ENCODE results near the gene PARD3.
"Not testable (repeated sequence)": the region's sequence is repeated elsewhere in the genome, so short reads cannot be mapped to it uniquely, and the experiment has no call there.

PARD3 gene

DNA sequence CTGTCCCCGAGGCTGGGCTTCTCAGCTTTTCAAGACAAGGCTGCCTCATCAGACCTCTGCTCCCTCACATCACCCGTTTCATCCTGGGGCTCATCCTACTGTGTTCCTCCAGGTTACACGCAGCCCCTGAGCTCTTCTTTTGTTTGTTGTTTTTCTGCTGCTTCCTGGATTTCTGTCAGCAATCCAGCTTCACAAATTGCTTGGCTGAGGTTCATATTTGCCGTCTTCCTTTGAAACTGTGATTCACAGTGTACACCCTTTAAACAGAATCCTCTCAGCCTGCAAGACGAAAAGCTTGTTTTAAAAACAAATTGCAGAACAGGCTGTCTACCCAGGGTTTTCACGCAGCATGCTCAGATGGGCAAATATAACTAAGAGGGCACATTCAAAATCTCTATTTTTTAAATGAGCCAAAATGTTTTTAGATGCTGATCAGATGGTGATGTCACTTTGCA is 39.1 kb upstream of the PARD3 start:
- in situ Hi-C loops (cut with HindIII; ENCODE audit: low sequenced_read_pairs), result no loop called here
- H3K4me3 ChIP-seq (ENCODE audit: low read depth, low read length), result no peak overlapping the region
- peak; percentile 87 for DNase-seq (ENCODE audit: low read depth, low spot score)
- TF ChIP-seq, protein P1, sequence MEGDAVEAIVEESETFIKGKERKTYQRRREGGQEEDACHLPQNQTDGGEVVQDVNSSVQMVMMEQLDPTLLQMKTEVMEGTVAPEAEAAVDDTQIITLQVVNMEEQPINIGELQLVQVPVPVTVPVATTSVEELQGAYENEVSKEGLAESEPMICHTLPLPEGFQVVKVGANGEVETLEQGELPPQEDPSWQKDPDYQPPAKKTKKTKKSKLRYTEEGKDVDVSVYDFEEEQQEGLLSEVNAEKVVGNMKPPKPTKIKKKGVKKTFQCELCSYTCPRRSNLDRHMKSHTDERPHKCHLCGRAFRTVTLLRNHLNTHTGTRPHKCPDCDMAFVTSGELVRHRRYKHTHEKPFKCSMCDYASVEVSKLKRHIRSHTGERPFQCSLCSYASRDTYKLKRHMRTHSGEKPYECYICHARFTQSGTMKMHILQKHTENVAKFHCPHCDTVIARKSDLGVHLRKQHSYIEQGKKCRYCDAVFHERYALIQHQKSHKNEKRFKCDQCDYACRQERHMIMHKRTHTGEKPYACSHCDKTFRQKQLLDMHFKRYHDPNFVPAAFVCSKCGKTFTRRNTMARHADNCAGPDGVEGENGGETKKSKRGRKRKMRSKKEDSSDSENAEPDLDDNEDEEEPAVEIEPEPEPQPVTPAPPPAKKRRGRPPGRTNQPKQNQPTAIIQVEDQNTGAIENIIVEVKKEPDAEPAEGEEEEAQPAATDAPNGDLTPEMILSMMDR (IDR thresholded peaks at IDR 0.05; ENCODE audit: low read depth, low read length), result no peak

- in situ Hi-C loops (cut with HindIII; ENCODE audit: low sequenced_read_pairs), result no loop called here
- no peak for DNase-seq (ENCODE audit: low read depth, low spot score)
Measured at GRCh38 chr10:34853357-34853756, 38.3 kb upstream of the PARD3 start.

DNA sequence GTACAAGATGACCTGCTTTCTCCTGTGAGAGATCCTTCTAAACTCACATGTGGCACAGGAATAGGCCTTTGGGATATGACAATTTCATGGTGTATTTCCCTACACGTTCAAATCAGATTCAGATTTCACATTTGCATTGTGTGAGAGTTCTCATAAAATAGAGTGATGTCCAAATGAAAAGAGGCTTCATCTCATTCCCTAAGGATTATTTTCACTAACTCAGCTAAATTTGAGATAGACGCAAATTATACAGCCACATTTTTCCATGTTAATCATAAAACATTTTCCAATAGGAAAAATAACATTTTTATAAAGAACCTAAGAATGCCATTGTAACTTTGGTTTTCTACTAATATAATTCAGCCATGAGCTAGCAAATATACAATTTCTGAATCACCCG is 35.5 kb upstream of the PARD3 start:
- DNase-seq (ENCODE audit: low read depth, low spot score), result no peak
- TF ChIP-seq, protein P1 (IDR thresholded peaks at IDR 0.05; ENCODE audit: low read depth, low read length), result no peak
- in situ Hi-C loops (cut with HindIII; ENCODE audit: low sequenced_read_pairs), result no loop called here
- no peak overlapping the region for H3K4me3 ChIP-seq (ENCODE audit: low read depth, low read length)

More at GRCh38 chr10:34853357-34853756, 38.3 kb upstream of the PARD3 start:
- TF ChIP-seq, protein P1 (IDR thresholded peaks at IDR 0.05; ENCODE audit: low read depth, low read length), result no peak
- no peak overlapping the region for H3K4me3 ChIP-seq (ENCODE audit: low read depth, low read length)

GRCh38 chr10:34850036-34850435 is 34.9 kb upstream of the PARD3 start:
- TF ChIP-seq, protein P1 (IDR thresholded peaks at IDR 0.05; ENCODE audit: low read depth, low read length), result no peak
- DNase-seq (ENCODE audit: low read depth, low spot score), result no peak
- H3K4me3 ChIP-seq (ENCODE audit: low read depth, low read length), result no peak overlapping the region
- in situ Hi-C loops (cut with HindIII; ENCODE audit: low sequenced_read_pairs), result no loop called here

- in situ Hi-C loops (cut with HindIII; ENCODE audit: low sequenced_read_pairs), result no loop called here
- TF ChIP-seq, protein P1 (IDR thresholded peaks at IDR 0.05; ENCODE audit: low read depth, low read length), result no peak
- DNase-seq (ENCODE audit: low read depth, low spot score), result no peak
- H3K4me3 ChIP-seq (ENCODE audit: low read depth, low read length), result no peak overlapping the region
Measured at GRCh38 chr10:34845070-34845469, 30.0 kb upstream of the PARD3 start.

- DNase-seq (ENCODE audit: low read depth, low spot score), result no peak
- no peak overlapping the region for H3K4me3 ChIP-seq (ENCODE audit: low read depth, low read length)
- in situ Hi-C loops (cut with HindIII; ENCODE audit: low sequenced_read_pairs), result no loop called here
- TF ChIP-seq, protein P1 (IDR thresholded peaks at IDR 0.05; ENCODE audit: low read depth, low read length), result no peak
Measured at GRCh38 chr10:34844448-34844847, 29.4 kb upstream of the PARD3 start.

DNA sequence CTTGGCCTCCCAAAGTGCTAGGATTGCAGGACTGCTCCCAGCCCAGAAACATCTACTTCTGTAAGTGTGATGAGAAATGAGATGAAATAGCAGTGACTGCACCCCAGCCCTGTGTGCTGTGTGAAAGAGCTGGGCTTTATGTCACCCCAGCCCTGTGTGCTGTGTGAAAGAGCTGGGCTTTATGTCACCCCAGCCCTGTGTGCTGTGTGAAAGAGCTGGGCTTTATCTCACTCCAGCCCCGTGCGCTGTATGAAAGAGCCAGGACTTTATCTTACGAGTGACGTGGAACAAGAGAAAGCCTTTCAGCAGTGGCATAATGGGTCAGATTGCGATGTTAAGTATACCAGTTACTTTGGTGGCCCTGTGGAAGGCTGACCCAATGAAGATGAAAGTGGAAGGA is 28.4 kb upstream of the PARD3 start:
- in situ Hi-C loops (cut with HindIII; ENCODE audit: low sequenced_read_pairs); H3K4me3 ChIP-seq (ENCODE audit: low read depth, low read length); DNase-seq (ENCODE audit: low read depth, low spot score): not testable (repeated sequence)
